ENCODE results near the gene RFX4. TPM values are rescaled to one million over a fixed set of nuclear protein-coding genes. Genes with fewer than 3 reads are reported as not detected.

The RFX4 gene
- total and polyA plus RNA-seq, 7 donors, result 0.56 TPM; not detected in 6

GRCh38 chr12:106740818-106741217 is 158.0 kb downstream of the RFX4 start:
- ATAC-seq (no peak), DNase-seq (no peak)
- H3K4me1 ChIP-seq, result no peaks in the 10 kb centered on the region
- 88 to 93% (median 92%) methylated on average over 5 of the region's 5 CpGs for WGBS, 3 donors
- no peak overlapping the region for H3K27ac ChIP-seq
- intact Hi-C loops (cut with DNase I), result no loop called here
- no peak overlapping the region for H3K4me3 ChIP-seq
- TF ChIP-seq CTCF (IDR thresholded peaks at IDR 0.05), result no peak
- no peaks in the 10 kb centered on the region for H3K27me3 ChIP-seq (ENCODE audit: insufficient read depth in 3 of 3, low read length in 2 of 3)
- no peaks in the 10 kb centered on the region for H3K36me3 ChIP-seq (ENCODE audit: insufficient read depth in 1 of 2, low read depth in 1 of 2)
- H3K9me3 ChIP-seq, result no peaks in the 10 kb centered on the region

GRCh38 chr12:106741247-106741646 is 158.4 kb downstream of the RFX4 start:
- ATAC-seq, result no peak
- intact Hi-C loops (cut with DNase I), result no loop called here
- Histone ChIP-seq H3K27ac (no peak overlapping the region), H3K4me1 (no peaks in the 10 kb centered on the region), H3K9me3 (no peaks in the 10 kb centered on the region), H3K4me3 (no peak overlapping the region), H3K36me3 (ENCODE audit: insufficient read depth in 1 of 2, low read depth in 1 of 2) (no peaks in the 10 kb centered on the region), H3K27me3 (ENCODE audit: insufficient read depth in 3 of 3, low read length in 2 of 3) (no peaks in the 10 kb centered on the region)
- TF ChIP-seq CTCF (IDR thresholded peaks at IDR 0.05), result no peak
- 87 to 88% (median 87%) methylated on average over 2 of the region's 2 CpGs for WGBS, 3 donors
- DNase-seq, result no peak

- 57 to 60% (median 60%) methylated on average over 8 of the region's 8 CpGs for WGBS, 3 donors
- intact Hi-C loops (cut with DNase I), result no loop called here
Measured at GRCh38 chr12:106743270-106743988, 160.6 kb downstream of the RFX4 start.

GRCh38 chr12:106744600-106744999 is 161.8 kb downstream of the RFX4 start:
- H3K4me3 ChIP-seq, result no peak overlapping the region
- ATAC-seq (no peak), DNase-seq (no peak)
- no peaks in the 10 kb centered on the region for H3K27me3 ChIP-seq (ENCODE audit: insufficient read depth in 3 of 3, low read length in 2 of 3)
- H3K4me1 ChIP-seq, result no peaks in the 10 kb centered on the region
- no peaks in the 10 kb centered on the region for H3K9me3 ChIP-seq
- H3K36me3 ChIP-seq (ENCODE audit: insufficient read depth in 1 of 2, low read depth in 1 of 2), result no peaks in the 10 kb centered on the region
- no peak overlapping the region for H3K27ac ChIP-seq
- TF ChIP-seq CTCF (IDR thresholded peaks at IDR 0.05), result no peak
- 82 to 86% (median 83%) methylated on average over 6 of the region's 6 CpGs for WGBS, 3 donors
- intact Hi-C loops (cut with DNase I), result no loop called here

More at GRCh38 chr12:106743270-106743988, 160.6 kb downstream of the RFX4 start:
- Histone ChIP-seq H3K9me3 (no peaks in the 10 kb centered on the region), H3K4me1 (no peaks in the 10 kb centered on the region), H3K27me3 (ENCODE audit: insufficient read depth in 3 of 3, low read length in 2 of 3) (no peaks in the 10 kb centered on the region), H3K27ac (no peak overlapping the region), H3K36me3 (ENCODE audit: insufficient read depth in 1 of 2, low read depth in 1 of 2) (no peaks in the 10 kb centered on the region), H3K4me3 (no peak overlapping the region)
- ATAC-seq (no peak), DNase-seq (no peak)
- no peak for TF ChIP-seq CTCF (IDR thresholded peaks at IDR 0.05)
